Right kidney (tissue), 9 donors: ENCODE data around the gene SFRP4.
"Not testable (repeated sequence)": the region's sequence is repeated elsewhere in the genome, so short reads cannot be mapped to it uniquely, and the experiment has no call there.

Experiments
- DNase-seq: peaks from one replicate; pipeline ENCODE4 v3.0.0-alpha.2; 2016
- long read RNA-seq, 8 donors: transcript quantifications; one replicate each; lab custom pipeline, GENCODE V29; 2026

The SFRP4 gene
- long read RNA-seq, donor 1, partial matches to known transcripts = 0 of 1 reads
- long read RNA-seq, donor 1, other reads (novel, unspliced or antisense) = 0 of 1 reads
- long read RNA-seq, donor 2 = 0 reads
- long read RNA-seq, donor 3 = 0 reads
- long read RNA-seq, donor 4, partial matches to known transcripts = 0 of 2 reads
- long read RNA-seq, donor 4, other reads (novel, unspliced or antisense) = 0 of 2 reads
- long read RNA-seq, donor 5, partial matches to known transcripts = 0 of 1 reads
- long read RNA-seq, donor 5, other reads (novel, unspliced or antisense) = 0 of 1 reads
- long read RNA-seq, donor 6, partial matches to known transcripts = 0 of 1 reads
- long read RNA-seq, donor 6, other reads (novel, unspliced or antisense) = 0 of 1 reads
- long read RNA-seq, donor 7, partial matches to known transcripts = 0 of 1 reads
- long read RNA-seq, donor 7, other reads (novel, unspliced or antisense) = 0 of 1 reads
- long read RNA-seq, donor 8, partial matches to known transcripts = 0 of 1 reads
- long read RNA-seq, donor 8, other reads (novel, unspliced or antisense) = 0 of 1 reads

GRCh38 chr7:37916673-37917660 lies at the start of gene SFRP4:
Gene SFRP4 (minus strand): TSS chr7:37916817. CDS start chr7:37916537, 280 bp downstream.
- DNase-seq = peak; percentile 84

GRCh38 chr7:37964196-37964595 lies 47.6 kb upstream of the SFRP4 start:
- DNase-seq = no peak

GRCh38 chr7:37961251-37961650 lies 44.6 kb upstream of the SFRP4 start:
- DNase-seq = no peak

GRCh38 chr7:37960483-37960882 lies 43.9 kb upstream of the SFRP4 start:
- no peak for DNase-seq

- no peak for DNase-seq
Measured at GRCh38 chr7:37957221-37957970, 40.8 kb upstream of the SFRP4 start.

GRCh38 chr7:37956791-37957190 lies 40.2 kb upstream of the SFRP4 start:
- DNase-seq = no peak

- DNase-seq = not testable (repeated sequence)
Measured at GRCh38 chr7:37954217-37954616, 37.6 kb upstream of the SFRP4 start.

GRCh38 chr7:37952240-37952639 lies 35.6 kb upstream of the SFRP4 start:
- DNase-seq = no peak

GRCh38 chr7:37947941-37948210 lies 31.3 kb upstream of the SFRP4 start:
- DNase-seq = peak; percentile 13

- DNase-seq = no peak
Measured at GRCh38 chr7:37947138-37947940, 30.7 kb upstream of the SFRP4 start.

- no peak for DNase-seq
Measured at GRCh38 chr7:37945336-37945735, 28.7 kb upstream of the SFRP4 start.

GRCh38 chr7:37944737-37945054 lies 28.1 kb upstream of the SFRP4 start:
- no peak for DNase-seq

GRCh38 chr7:37943905-37944736 lies 27.5 kb upstream of the SFRP4 start:
- no peak for DNase-seq

- no peak for DNase-seq
Measured at GRCh38 chr7:37942934-37943610, 26.5 kb upstream of the SFRP4 start.

GRCh38 chr7:37933018-37933566 lies 16.5 kb upstream of the SFRP4 start:
- no peak for DNase-seq

- DNase-seq = no peak
Measured at GRCh38 chr7:37932543-37932942, 15.9 kb upstream of the SFRP4 start.

GRCh38 chr7:37930226-37930948 lies 13.8 kb upstream of the SFRP4 start:
- no peak for DNase-seq

- no peak for DNase-seq
Measured at GRCh38 chr7:37928878-37929277, 12.3 kb upstream of the SFRP4 start.
